Measurements from ENCODE around the gene TMEM273. TPM values are rescaled to one million over a fixed set of nuclear protein-coding genes. Genes with fewer than 3 reads are reported as not detected.
A peak's percentile ranks its signal among the peaks of the same experiment; 100 is the strongest.

Gene TMEM273
- total RNA-seq, 1 experiment from 2014 or later = 0.09 TPM

GRCh38 chr10:49134327-49134726, 53.9 kb downstream of the TMEM273 start (continued):
- TF ChIP-seq HMGXB4 (CRISPR knock-in tag; IDR thresholded peaks at IDR 0.05) = no peak

- Mint-ChIP-seq H3K27ac (no peak within 1 kb of the TSS), H3K36me3 (0 out of 2 replicates have a peak, but pooled peaks cover 2% of the 10 kb centered on the region), H3K4me1 (peaks cover 9% of the 10 kb centered on the region), H3K27me3 (ENCODE audit: low read depth) (no peaks in the 10 kb centered on the region), H3K9me3 (peaks cover 19% of the 10 kb centered on the region), H3K4me3 (no peak within 1 kb of the TSS)
- ChIA-PET CTCF (no interaction called here), POLR2A (no interaction called here)
- TF ChIP-seq NR3C1 (CRISPR knock-in tag; conservative IDR thresholded peaks at IDR 0.05; ENCODE audit: low read depth) = no peak
- no peak for TF ChIP-seq ZBTB21 (CRISPR knock-in tag; IDR thresholded peaks at IDR 0.05; ENCODE audit: borderline replicate concordance)
- TF ChIP-seq ERG (CRISPR knock-in tag; IDR thresholded peaks at IDR 0.05) = no peak
- no peak for TF ChIP-seq MLX (CRISPR knock-in tag; IDR thresholded peaks at IDR 0.05)
- TF ChIP-seq PRDM15 (CRISPR knock-in tag; IDR thresholded peaks at IDR 0.05) = no peak
- no peak for TF ChIP-seq ZNF263 (CRISPR knock-in tag; IDR thresholded peaks at IDR 0.05; ENCODE audit: low read depth)
- no peak for TF ChIP-seq RORB (CRISPR knock-in tag; IDR thresholded peaks at IDR 0.05)
- TF ChIP-seq FOXP1 (CRISPR knock-in tag; IDR thresholded peaks at IDR 0.05; ENCODE audit: borderline replicate concordance) = no peak
- DNase-seq (ENCODE audit: low spot score) (no peak), ATAC-seq (no peak)
Measured at GRCh38 chr10:49133706-49134248, 54.4 kb downstream of the TMEM273 start, which contains the start of gene FAM170B. FAM170B (minus strand) TSS chr10:49134021; CDS start chr10:49133918, 103 bp downstream.

- ATAC-seq (peak; percentile 26), DNase-seq (ENCODE audit: low spot score) (no peak)
- Mint-ChIP-seq H3K4me3 (no peak overlapping the region), H3K27me3 (ENCODE audit: low read depth) (peaks cover 6% of the 10 kb centered on the region; the same call in 1 of the 2 replicates), H3K9me3 (peaks cover 17% of the 10 kb centered on the region), H3K36me3 (0 out of 2 replicates have a peak, but pooled peaks cover 2% of the 10 kb centered on the region), H3K27ac (no peak overlapping the region), H3K4me1 (0 out of 2 replicates have a peak, but pooled peaks cover 4% of the 10 kb centered on the region)
- ChIA-PET POLR2A (no interaction called here), CTCF (interaction anchor here (0.8 to 2.0 kb wide), 2 partner anchors 12 to 32 kb away, joined by 3 to 10 read pairs; no protein-coding TSS in a partner anchor)
- TF ChIP-seq ETV6 (CRISPR knock-in tag; IDR thresholded peaks at IDR 0.05) = no peak
- no peak for TF ChIP-seq NR1H2 (CRISPR knock-in tag; IDR thresholded peaks at IDR 0.05)
- TF ChIP-seq CDX4 (CRISPR knock-in tag; IDR thresholded peaks at IDR 0.05; ENCODE audit: borderline replicate concordance) = no peak
- TF ChIP-seq NFYB (CRISPR knock-in tag; conservative IDR thresholded peaks at IDR 0.05; ENCODE audit: low read depth) = no peak
- TF ChIP-seq SMAD3 (CRISPR knock-in tag; IDR thresholded peaks at IDR 0.05; ENCODE audit: borderline replicate concordance) = no peak
- TF ChIP-seq MXD4 (CRISPR knock-in tag; IDR thresholded peaks at IDR 0.05; ENCODE audit: borderline replicate concordance) = no peak
- TF ChIP-seq CBFB (CRISPR knock-in tag; IDR thresholded peaks at IDR 0.05; ENCODE audit: low read depth) = no peak
- TF ChIP-seq TP53 (CRISPR knock-in tag; IDR thresholded peaks at IDR 0.05) = no peak
- TF ChIP-seq AR (CRISPR knock-in tag; IDR thresholded peaks at IDR 0.05) = no peak
Measured at GRCh38 chr10:49132362-49132737, 55.8 kb downstream of the TMEM273 start.
